Measurements from ENCODE around the gene MYBPHL.

The MYBPHL gene

GRCh38 chr1:109243221-109243620 lies 63.6 kb downstream of the MYBPHL start:
- TF ChIP-seq FOXP2 (optimal IDR thresholded peaks at IDR 0.05; ENCODE audit: borderline replicate concordance, extremely low read depth, extremely low read length, insufficient read depth) (no peak), TAF1 (IDR thresholded peaks at IDR 0.05; ENCODE audit: borderline replicate concordance, insufficient read depth, low read length) (no peak), POLR2AphosphoS5 (IDR thresholded peaks at IDR 0.05; ENCODE audit: low read depth, low read length) (no peak), REST (IDR thresholded peaks at IDR 0.05; ENCODE audit: insufficient read depth in 1 of 2, low read depth in 2 of 2, low read length in 2 of 2) (no peak), SIN3A (IDR thresholded peaks at IDR 0.05; ENCODE audit: borderline replicate concordance, insufficient read depth, low read length) (no peak)

GRCh38 chr1:109242387-109242786 lies 64.4 kb downstream of the MYBPHL start:
- TF ChIP-seq FOXP2 (optimal IDR thresholded peaks at IDR 0.05; ENCODE audit: borderline replicate concordance, extremely low read depth, extremely low read length, insufficient read depth), result no peak
- no peak for TF ChIP-seq POLR2AphosphoS5 (IDR thresholded peaks at IDR 0.05; ENCODE audit: low read depth, low read length)
- TF ChIP-seq TAF1 (IDR thresholded peaks at IDR 0.05; ENCODE audit: borderline replicate concordance, insufficient read depth, low read length), result no peak
- TF ChIP-seq SIN3A (IDR thresholded peaks at IDR 0.05; ENCODE audit: borderline replicate concordance, insufficient read depth, low read length), result no peak
- TF ChIP-seq REST (IDR thresholded peaks at IDR 0.05; ENCODE audit: insufficient read depth in 1 of 2, low read depth in 2 of 2, low read length in 2 of 2), result no peak
